SH-SY5Y (cell line): Measurements from ENCODE around the gene NDUFAF5.

Experiments used
- GATA2 ChIP-seq: IDR thresholded peaks from 2 replicates; pipeline ENCODE4 v1.6.1; 2011; ENCODE audit warnings: mild to moderate bottlenecking, low read depth, low read length
- GATA3 ChIP-seq: IDR thresholded peaks from 2 replicates; pipeline ENCODE4 v1.6.1; 2011; ENCODE audit warnings: low read depth, mild to moderate bottlenecking, low read length, moderate library complexity

DNA sequence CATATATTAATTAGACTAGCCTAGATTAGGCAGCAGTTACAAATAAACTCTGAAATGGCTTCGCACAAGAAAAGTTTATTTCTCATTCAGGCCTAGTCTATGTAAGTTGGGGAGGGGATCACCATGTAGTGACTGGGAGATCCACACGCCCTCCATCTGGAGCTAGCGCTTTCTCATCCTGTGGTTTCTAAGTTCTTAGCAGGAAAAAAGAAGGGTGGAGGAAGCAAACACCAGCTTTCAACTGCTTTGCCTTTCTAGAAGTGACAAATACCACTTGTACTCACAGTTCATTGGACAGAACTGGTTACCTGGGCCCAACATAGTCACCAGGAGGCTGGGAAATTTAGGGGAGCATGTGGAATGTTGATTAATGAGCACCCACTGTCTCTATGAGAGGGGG lies 46.6 kb downstream of the NDUFAF5 start:
- TF ChIP-seq GATA3, result no peak
- no peak for TF ChIP-seq GATA2
